Panc1 (cell line): ENCODE measurements around the gene CRYBG3. TPM values are rescaled to one million over a fixed set of nuclear protein-coding genes. Genes with fewer than 3 reads are reported as not detected.

ENCODE experiments used
- ATAC-seq: fragments of 200-7000 bp; cut with Tn5 transposase; 2 replicates; pipeline ENCODE4 v1.9.1; 2020; ENCODE audit warnings: mild to moderate bottlenecking, moderate library complexity
- BruUV-seq: library from RNA; stranded (reverse); fragments of 400-500 nt; replicated peaks from 2 replicates; lab custom pipeline; 2021; lab: Mats Ljungman, UMichigan
- CTCF ChIA-PET: fragments of 300-600 bp; sonication (Branson Sonifier 250); formaldehyde crosslinking; loops from one replicate; lab custom pipeline; 2022; ENCODE audit warnings: antibody characterized with exemption; lab: Charles Lee
- POLR2A ChIA-PET: fragments of 300-600 bp; sonication (Branson Sonifier 250); formaldehyde crosslinking; loops from one replicate; lab custom pipeline; 2022; ENCODE audit warnings: antibody characterized with exemption; lab: Charles Lee
- DNase-seq: peaks from one replicate; pipeline ENCODE4 v3.0.0-alpha.2; 2010; ENCODE audit warnings: low read depth, low spot score
- H3K27ac ChIP-seq: 2 replicates; pipeline ENCODE4 v1.5.1; 2011; ENCODE audit warnings: mild to moderate bottlenecking, low read length, inconsistent platforms
- H3K27me3 ChIP-seq: fragments of 200-500 bp; sonication (Bioruptor generic); 2 replicates; pipeline ENCODE4 v1.6.0; 2014; ENCODE audit warnings: low read length, inconsistent platforms; ENCODE audit not compliant: control insufficient read depth, insufficient read depth
- H3K36me3 ChIP-seq: fragments of 200-500 bp; sonication (Bioruptor generic); 2 replicates; pipeline ENCODE4 v1.5.1; 2014; ENCODE audit warnings: inconsistent platforms, mild to moderate bottlenecking, low read length, moderate library complexity; ENCODE audit not compliant: control insufficient read depth, insufficient read depth
- H3K4me1 ChIP-seq: 2 replicates; pipeline ENCODE4 v1.5.1; 2011; ENCODE audit warnings: inconsistent platforms, mild to moderate bottlenecking, low read length, moderate library complexity; ENCODE audit not compliant: control insufficient read depth, insufficient read depth
- H3K4me3 ChIP-seq, 2 experiments: 2 replicates each; pipeline ENCODE4 v1.5.1; 2011 to 2012; ENCODE audit warnings: low read depth in 2 of 2, low read length in 2 of 2, mild to moderate bottlenecking in 2 of 2, inconsistent platforms in 1 of 2, moderate library complexity in 1 of 2
- H3K9me3 ChIP-seq: fragments of 200-500 bp; sonication (Bioruptor generic); 2 replicates; pipeline ENCODE4 v1.5.1; 2014; ENCODE audit warnings: low read depth, mild to moderate bottlenecking, inconsistent platforms, low read length, moderate library complexity; ENCODE audit not compliant: control insufficient read depth, insufficient read depth
- POLR2AphosphoS5 ChIP-seq: IDR thresholded peaks from 2 replicates; pipeline ENCODE4 v1.6.1; 2012; ENCODE audit warnings: mild to moderate bottlenecking, low read depth, low read length, moderate library complexity
- SIN3A ChIP-seq: IDR thresholded peaks from 2 replicates; pipeline ENCODE4 v1.6.1; 2012; ENCODE audit warnings: low read depth, mild to moderate bottlenecking, low read length, moderate library complexity, borderline replicate concordance; ENCODE audit not compliant: insufficient read depth
- TCF7L2 ChIP-seq: IDR thresholded peaks from 2 replicates; pipeline ENCODE4 v1.6.1; 2011; ENCODE audit warnings: mild to moderate bottlenecking, low read depth, low read length, inconsistent platforms
- in situ Hi-C: cut with HindIII; loops from 2 replicates; pipeline ENCODE4 v1.10.0; 2016; ENCODE audit warnings: low sequenced_read_pairs, low pct_unique_long_range_greater_than_20kb
- intact Hi-C: fragments of 100-400 bp; cut with micrococcal nuclease; formaldehyde crosslinking; loops from one replicate; pipeline ENCODE4 v1.10.0; 2022; ENCODE audit not compliant: unreplicated experiment
- total RNA-seq: library from RNA; stranded (reverse); gene quantifications from one replicate; pipeline ENCODE4 v1.2.1, GENCODE V29; 2021; ENCODE audit not compliant: unreplicated experiment
- TF ChIP-seq, protein P1 (sequence below), 2 experiments: IDR thresholded peaks; 2 replicates each; pipeline ENCODE4 v1.6.1; 2011 to 2012; ENCODE audit warnings: low read depth in 2 of 2, control low read depth in 1 of 2, low read length in 1 of 2, mild to moderate bottlenecking in 1 of 2, moderate library complexity in 1 of 2; ENCODE audit not compliant: insufficient read depth in 1 of 2
- TF ChIP-seq, protein P2 (sequence below): fragments of 450-650 bp; IDR thresholded peaks from 2 replicates; pipeline ENCODE4 v1.5.1; 2017; ENCODE audit warnings: mild to moderate bottlenecking

The CRYBG3 gene
- total RNA-seq, 1 experiment from 2014 or later, result 24.6 TPM

DNA sequence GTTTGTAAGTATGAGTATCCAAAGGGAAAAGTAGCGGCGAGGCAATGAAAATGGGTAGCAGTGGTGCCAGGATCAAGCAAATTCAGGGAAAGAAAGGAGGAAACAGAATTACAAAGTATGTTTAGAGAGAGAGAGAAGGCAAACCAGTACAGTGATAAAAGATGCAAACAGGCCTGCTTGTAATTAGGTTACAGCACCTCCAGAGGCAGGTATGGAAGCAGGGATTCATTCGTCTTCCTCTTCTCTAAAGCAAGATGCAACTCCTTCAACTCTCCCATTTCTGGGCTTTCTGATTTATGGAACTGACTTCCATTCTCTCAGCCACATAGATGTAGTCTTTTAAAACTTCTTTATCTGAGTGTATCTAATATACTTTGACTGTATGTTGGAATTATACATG lies 68.0 kb downstream of the CRYBG3 start:
- TF ChIP-seq TCF7L2, result no peak
- TF ChIP-seq SIN3A, result no peak
- TF ChIP-seq, protein P1, sequence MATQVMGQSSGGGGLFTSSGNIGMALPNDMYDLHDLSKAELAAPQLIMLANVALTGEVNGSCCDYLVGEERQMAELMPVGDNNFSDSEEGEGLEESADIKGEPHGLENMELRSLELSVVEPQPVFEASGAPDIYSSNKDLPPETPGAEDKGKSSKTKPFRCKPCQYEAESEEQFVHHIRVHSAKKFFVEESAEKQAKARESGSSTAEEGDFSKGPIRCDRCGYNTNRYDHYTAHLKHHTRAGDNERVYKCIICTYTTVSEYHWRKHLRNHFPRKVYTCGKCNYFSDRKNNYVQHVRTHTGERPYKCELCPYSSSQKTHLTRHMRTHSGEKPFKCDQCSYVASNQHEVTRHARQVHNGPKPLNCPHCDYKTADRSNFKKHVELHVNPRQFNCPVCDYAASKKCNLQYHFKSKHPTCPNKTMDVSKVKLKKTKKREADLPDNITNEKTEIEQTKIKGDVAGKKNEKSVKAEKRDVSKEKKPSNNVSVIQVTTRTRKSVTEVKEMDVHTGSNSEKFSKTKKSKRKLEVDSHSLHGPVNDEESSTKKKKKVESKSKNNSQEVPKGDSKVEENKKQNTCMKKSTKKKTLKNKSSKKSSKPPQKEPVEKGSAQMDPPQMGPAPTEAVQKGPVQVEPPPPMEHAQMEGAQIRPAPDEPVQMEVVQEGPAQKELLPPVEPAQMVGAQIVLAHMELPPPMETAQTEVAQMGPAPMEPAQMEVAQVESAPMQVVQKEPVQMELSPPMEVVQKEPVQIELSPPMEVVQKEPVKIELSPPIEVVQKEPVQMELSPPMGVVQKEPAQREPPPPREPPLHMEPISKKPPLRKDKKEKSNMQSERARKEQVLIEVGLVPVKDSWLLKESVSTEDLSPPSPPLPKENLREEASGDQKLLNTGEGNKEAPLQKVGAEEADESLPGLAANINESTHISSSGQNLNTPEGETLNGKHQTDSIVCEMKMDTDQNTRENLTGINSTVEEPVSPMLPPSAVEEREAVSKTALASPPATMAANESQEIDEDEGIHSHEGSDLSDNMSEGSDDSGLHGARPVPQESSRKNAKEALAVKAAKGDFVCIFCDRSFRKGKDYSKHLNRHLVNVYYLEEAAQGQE (IDR thresholded peaks at IDR 0.05; ENCODE audit: insufficient read depth in 1 of 2, low read depth in 2 of 2, low read length in 1 of 2), result no peak
- TF ChIP-seq, protein P2, sequence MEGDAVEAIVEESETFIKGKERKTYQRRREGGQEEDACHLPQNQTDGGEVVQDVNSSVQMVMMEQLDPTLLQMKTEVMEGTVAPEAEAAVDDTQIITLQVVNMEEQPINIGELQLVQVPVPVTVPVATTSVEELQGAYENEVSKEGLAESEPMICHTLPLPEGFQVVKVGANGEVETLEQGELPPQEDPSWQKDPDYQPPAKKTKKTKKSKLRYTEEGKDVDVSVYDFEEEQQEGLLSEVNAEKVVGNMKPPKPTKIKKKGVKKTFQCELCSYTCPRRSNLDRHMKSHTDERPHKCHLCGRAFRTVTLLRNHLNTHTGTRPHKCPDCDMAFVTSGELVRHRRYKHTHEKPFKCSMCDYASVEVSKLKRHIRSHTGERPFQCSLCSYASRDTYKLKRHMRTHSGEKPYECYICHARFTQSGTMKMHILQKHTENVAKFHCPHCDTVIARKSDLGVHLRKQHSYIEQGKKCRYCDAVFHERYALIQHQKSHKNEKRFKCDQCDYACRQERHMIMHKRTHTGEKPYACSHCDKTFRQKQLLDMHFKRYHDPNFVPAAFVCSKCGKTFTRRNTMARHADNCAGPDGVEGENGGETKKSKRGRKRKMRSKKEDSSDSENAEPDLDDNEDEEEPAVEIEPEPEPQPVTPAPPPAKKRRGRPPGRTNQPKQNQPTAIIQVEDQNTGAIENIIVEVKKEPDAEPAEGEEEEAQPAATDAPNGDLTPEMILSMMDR, result 0 out of 2 replicates have a peak, but pooled peaks have one; percentile 8
- ATAC-seq (no peak), DNase-seq (no peak)
- no peak overlapping the region for H3K27ac ChIP-seq
- intact Hi-C loops, result no loop called here
- H3K4me3 ChIP-seq, result no peak overlapping the region
- H3K4me1 ChIP-seq, result no peaks in the 10 kb centered on the region
- ChIA-PET CTCF (no interaction called here), POLR2A (interaction anchor here (0.6 kb wide), 1 partner anchor 11 kb away, joined by 3 read pairs; no protein-coding TSS in a partner anchor)
- H3K27me3 ChIP-seq, result no peaks in the 10 kb centered on the region
- no peaks in the 10 kb centered on the region for H3K9me3 ChIP-seq
- H3K36me3 ChIP-seq, result peaks cover 5% of the 10 kb centered on the region
- in situ Hi-C loops, result no loop called here
- no TSS peak for BruUV-seq

DNA sequence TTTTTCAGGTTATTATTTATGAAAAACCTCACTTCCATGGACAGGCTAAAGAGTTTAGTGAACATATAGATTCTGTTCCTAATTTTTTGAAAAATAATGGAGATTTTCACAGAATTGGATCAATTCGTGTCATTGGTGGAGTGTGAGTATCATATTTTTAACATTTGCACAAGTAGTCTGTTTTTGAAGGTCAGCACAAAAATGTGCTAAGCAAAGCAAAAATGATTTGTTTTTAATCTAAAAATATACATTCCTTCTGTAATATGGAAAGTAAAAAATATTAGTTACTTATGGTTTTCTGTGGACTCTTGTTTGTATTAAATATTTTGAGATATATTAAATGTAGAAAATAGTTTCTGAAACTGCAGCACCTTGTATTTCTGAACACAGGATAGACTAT lies 71.0 kb downstream of the CRYBG3 start:
- Histone ChIP-seq H3K4me1 (no peaks in the 10 kb centered on the region), H3K36me3 (no peaks in the 10 kb centered on the region; the same call in none of the 2 replicates), H3K27me3 (no peaks in the 10 kb centered on the region), H3K9me3 (no peaks in the 10 kb centered on the region), H3K4me3 (no peak overlapping the region), H3K27ac (no peak overlapping the region)
- no peak for ATAC-seq
- ChIA-PET CTCF (no interaction called here), POLR2A (no interaction called here)
- in situ Hi-C loops (no loop called here), intact Hi-C loops (no loop called here)
- no TSS peak for BruUV-seq
- TF ChIP-seq SIN3A (no peak), POLR2AphosphoS5 (no peak), TCF7L2 (no peak)
- TF ChIP-seq, protein P2, result no peak
- TF ChIP-seq, protein P1 (IDR thresholded peaks at IDR 0.05; ENCODE audit: insufficient read depth in 1 of 2, low read depth in 2 of 2, low read length in 1 of 2), result no peak
- no peak for DNase-seq
